DMS79 treated with DMSO at 0.1 percent for 48 hours (cell line): ENCODE data around the gene ITGA5.

Experiments
- DNase-seq: peaks from one replicate; lab custom pipeline; 2025; lab: John Stamatoyannopoulos, UW

The ITGA5 gene

DNA sequence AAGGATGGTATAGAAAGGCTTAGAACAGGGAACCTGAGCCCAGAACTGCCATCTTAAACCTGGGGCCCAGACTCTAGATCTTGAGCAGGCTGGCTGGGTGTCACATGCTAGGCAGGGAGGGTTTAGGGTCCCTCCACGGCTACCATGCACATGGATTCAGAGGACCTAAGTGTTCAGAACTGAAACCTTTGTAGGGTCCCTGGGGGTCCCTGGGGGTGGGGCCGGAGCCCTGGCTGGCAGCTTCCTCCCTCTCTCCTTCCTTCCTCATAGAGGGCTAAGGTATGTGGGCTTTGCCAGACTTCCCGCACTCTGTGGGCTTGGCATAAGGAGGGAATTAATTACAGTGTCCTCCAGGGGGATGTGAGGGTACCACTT, 29.9 kb downstream of the ITGA5 start:
- DNase-seq: no peak

DNA sequence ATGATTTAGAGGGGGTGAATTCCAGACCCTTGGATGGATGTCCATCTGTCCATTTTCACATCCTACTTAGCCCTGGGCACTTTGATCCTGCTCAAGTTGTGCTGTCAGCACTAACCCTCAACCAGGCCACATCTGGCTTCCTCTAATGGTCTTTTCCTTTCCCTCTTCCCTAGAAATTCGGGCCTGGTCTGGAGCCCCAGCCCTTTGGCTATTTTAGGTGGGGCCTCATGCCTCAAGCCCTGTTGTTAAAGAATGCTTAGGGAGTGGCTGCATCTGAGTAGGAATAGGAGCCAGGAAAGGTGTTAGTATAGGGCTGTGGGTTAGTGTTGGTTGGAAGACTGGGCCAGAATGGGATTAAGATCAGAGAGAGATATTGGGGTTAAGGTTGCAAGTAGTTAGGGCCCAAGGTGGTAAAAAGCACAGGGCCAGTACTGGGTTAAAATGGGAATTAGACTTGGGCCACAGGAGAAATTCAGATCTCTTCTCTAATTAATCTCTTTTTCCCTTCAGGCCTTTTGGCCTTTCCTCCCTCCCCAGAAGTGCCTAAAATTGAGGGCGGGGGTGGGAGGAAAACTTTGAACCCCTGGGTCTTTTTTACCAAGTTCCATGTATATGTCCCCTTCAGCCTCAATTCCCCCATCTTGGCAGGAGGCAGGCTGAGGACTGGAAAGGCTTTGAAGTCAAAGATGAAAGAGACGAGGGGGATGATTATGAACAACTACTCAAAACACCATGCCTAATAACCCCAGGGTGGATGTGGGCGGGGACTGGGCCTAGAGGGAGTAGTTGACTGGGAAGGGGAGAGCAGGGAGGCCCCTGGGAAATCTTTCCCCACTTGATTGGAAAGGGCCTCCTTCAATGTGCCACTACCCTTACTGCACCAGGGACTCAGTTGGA, 30.6 kb downstream of the ITGA5 start:
- no peak for DNase-seq

DNA sequence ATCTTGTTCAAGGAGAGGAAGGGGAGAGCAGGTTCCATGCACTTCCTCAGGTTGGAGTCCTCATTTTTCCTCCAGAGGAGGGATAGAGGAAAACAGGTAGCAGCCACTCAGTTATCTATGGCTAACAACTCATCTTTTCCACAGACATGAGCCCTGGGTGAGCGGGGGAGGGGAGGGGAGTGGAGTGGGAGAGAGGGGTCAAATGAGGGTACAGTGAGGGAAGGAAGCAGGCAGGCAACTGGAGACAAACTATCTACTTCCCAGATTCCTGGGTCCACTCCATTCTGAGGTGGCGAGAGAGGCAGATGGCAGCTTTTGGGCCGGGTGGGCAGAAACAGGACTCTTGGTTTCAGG, 32.0 kb downstream of the ITGA5 start:
- no peak for DNase-seq

DNA sequence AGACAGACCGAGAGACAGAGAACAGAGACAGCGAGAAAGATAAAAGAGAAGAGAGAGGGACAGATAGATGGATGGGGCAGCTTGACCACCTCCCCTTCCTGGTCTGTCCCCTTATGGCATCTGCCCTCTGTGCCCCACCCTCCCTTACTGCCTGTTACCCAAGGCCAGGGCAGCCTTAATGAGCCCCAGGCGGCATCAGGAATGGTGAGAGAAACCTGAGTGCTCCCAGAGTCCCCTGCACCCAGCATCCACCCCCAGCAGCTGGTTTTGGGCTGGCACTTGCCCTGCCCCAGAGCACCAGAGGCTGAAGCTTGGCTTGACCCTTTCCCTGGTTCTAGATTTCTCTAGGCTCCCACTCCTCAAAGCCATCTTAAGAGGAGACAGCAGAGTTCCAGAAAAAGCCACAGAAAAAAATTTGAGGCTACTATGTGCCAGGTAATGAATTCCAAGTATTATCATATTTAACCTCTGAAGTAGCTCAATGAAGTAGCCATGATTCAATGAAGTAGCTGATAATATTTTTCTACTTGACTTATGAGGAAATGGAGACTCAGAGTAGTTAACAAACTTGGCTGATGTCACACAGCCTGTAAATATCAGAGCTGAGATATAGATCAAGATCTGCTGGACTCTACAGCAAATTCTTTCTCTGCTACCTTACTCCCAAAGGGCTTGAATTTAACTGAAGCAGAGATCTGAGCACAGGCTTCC, 32.5 kb downstream of the ITGA5 start:
- no peak for DNase-seq

DNA sequence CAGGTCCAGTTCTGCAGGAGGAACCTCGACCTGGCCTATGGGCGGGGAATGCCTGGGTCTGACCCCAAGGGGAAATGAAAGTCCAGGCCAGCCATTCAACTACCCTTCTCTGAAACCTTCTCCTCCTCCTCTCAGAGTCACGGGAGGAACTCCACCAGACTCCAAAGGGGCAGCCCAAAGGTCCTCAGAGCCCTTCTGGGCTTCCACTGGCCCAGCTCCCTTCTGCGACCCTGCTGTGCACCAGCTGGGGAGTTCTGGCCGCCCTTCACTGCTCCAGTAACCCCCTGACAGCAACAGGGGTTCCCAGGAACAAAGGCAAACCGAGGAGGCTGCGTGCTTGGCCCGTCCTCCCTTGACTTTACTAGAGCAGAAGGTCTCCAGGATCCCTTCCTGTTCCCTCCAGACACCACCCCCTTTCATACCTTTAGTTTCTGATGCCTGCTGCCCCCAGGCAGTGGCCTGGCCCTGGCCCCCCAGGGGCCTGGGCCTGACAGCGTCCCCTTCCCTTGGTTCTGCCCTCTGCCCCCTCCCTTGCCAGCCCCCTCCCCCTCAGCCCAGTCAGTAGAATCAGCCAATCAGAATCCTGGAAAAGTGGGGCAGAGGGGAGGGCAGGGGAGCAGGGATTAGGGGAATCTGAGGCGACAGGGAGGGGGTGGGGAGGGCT, 33.7 kb downstream of the ITGA5 start:
- DNase-seq: no peak

DNA sequence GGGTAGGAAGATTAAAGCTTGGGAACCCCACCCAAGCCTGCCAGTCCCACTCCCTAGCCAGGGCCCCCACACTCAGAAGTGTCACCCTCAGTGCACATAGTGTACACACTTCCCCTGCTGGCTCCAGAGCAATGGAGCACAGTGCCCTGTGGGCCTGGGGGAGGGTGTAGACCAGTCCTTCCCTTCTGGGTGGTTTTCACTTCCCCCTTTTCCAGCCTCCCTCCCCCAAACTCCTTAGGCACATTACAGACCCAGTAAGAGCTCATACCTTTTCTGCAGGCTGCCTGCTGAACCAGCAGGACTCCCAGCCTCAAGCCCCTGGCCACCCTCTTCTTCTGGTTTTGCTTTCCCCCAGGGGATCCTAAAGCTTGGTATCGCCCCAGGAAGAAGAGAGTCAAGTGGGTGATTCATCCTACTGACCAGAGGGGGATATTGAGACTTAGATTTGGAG, 34.5 kb downstream of the ITGA5 start, which contains the start of gene ZNF385A:
Gene ZNF385A (minus strand): TSS at position 143 of the 451 bp plus-strand sequence. CDS start 219 bp downstream, outside the sequence.
- no peak for DNase-seq

DNA sequence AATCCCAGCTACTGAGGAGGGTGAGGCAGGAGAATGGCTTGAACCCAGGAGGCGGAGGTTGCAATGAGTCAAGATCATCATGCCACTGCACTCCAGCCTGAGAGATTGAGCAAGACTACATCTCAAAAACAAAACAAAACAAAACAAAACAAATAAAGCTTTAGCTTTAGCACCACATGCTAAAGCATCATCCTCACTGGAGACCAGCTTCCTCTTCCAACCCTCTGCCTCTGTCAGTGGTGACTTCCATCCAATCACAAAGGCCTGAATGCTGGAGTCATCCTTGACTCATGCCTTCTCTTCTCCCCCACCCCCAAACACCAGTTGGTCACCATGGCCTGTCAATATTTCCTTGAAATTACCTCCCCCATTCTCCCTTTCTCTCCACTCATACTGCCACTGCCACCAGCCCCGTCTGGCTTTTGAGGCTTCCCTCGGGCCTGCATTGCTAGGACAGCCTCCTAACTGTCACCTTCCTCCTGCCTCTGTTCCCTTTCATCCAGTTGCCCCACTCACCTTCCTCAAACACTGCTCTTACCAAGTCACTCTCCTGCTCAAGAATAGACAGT, 35.9 kb downstream of the ITGA5 start:
- DNase-seq: no peak

DNA sequence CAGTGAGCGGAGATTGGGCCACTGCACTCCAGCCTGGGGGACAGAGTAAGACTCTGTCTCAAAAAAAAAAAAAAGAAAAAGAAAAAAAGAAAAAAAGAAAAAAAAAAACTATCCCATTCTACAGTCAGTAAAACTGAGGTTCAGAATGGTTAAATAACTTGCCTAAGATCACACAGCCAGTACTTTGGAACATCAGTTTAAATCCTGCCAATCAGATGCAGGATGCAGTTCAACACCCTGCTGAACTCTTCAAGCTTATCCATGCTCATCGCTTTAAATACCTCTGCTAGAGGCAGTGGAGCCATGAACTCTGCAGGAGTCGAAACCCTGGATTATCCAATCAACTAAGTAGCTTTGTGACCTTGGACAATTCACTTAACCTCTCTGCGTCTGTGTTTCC, 37.9 kb downstream of the ITGA5 start:
- DNase-seq: no peak

DNA sequence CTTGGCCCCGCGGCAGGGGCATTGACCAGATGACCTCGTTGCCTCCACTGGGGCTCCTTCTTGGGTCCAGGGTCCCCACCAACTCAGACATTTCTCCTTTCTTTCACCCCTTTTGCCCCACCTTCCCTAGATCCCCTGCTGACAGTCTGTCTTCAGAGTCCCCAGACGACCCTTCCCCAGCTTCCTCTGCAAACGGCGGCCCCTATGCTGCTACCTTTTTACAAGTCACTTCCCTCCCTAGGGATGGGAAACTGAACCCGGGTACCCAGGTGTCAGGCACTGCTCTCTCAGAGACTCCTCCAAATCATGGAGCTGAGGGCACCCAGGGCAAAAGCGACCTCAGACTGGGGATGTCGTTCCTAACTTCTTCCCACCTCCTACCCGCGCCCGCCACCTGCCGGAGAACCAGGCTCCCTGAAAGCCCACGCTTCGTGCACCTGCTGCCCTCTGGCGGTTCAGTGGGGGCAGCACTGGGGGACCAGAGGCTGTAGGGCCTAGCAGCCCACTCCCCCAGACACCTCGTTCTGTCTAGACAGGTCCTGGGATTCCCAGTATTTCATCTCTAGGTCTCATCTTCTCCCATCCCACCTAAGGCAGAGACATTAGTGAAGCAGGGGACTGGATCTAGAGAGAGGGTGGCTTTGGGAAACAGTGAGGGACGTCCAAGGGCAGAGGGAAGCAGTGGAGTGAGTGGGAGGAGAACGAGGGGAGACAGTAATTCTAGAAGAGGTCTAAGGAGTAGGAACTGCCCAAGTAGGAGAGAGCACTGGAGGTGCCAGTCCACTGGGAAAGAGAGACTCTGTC, 39.5 kb downstream of the ITGA5 start:
- no peak for DNase-seq

DNA sequence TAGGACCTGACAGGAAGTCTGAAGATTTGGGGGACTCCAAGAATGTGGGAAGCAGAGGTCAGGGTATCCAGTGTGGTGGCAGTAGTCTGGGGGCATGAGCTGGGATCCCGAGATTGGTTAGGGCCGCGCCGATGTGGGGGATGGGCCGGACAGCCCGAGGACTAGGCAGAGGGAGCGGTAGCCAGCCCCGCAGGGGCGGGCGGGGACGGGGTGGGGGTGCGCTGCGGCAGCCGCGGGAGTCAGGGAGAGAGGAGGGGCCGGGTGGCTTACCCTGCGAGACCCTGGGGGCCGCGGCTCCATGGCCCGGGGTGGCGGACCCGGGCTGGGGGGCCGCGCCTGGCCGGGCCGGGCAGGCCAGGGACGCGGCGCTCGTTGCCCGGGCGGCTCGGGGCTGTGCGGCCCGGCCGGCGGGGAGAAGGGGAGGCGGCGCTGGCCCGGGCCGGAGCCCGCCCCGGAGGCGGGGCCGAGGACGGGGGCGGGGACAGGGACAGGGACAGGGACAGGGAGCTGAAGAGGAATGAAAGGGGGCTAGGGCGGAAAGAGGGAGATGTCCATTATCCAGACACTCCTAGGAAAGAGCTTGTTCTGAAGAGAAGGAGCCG, 40.2 kb downstream of the ITGA5 start:
- no peak for DNase-seq

DNA sequence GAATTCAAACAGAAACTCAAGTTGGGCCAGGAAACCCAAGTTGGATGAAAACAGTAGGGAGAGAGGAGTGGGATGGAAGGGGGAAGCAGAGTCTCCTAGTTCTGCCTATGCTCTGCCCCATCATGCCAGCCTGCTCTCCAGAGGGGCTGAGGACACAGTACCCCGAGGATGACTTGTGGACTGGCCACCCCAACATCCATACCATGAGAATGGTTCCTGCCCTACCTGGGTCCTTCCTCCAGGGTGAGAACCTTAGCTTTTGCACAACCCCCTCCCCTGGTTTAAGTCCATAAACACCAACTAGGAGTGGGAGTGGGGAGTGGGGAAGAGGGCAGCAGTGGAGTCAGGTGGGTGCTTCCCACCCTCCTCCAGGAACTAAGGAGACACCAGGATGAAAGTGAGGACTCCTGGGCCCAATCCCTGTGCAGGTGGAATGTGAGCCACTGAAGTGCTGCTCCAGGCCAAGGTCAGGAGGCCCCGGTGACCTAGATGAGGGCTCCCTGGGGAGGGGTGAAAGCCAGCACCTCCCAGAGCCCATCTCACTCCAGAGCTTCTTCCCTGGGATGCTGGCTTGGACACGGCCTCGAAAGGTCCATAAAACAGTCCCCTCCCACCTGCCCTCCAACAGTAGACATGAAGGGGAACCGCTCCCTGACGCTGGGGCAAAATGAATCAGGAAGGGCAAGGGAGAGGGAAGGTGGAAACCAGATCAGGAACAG, 41.1 kb downstream of the ITGA5 start:
- DNase-seq: no peak

DNA sequence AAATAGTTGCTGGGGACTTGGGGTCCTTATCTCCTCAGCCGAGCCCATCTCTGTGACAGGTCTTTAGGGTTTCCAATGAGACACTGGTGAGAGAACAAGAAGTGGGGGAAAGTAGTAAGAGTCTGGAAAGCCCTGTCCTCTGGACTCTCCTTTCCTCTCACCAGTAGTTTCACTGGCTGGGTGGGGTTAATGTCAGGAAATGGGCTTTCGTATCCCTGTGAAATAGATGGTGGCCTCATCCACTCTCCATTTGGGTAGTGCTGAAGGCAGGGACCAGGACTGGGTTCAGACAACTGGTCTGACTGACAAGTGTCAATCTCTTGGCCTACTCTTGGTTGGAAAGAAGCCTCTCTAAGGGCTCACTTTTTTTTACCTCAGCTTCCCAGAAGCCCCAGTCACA, 42.1 kb downstream of the ITGA5 start:
- no peak for DNase-seq

DNA sequence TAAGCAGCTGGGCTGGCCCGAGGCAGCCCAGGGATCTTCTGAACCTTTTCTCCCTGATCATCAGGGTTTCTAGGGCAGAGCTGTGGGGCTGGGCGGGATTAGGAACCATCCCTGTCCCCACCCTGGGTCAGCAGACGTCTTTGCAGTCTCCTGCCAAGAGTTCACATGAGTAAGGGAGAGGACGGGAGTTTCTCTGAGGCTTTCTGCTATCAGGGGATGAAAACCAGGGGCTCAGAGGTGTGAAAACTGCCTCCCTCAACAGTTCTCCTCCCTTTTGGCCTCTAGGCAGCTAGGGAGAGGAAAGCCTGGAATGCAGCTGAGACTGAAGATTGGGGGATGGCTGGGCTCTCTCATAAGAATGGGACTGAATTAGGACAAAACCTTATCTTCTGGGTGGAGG, 42.5 kb downstream of the ITGA5 start:
- no peak for DNase-seq

DNA sequence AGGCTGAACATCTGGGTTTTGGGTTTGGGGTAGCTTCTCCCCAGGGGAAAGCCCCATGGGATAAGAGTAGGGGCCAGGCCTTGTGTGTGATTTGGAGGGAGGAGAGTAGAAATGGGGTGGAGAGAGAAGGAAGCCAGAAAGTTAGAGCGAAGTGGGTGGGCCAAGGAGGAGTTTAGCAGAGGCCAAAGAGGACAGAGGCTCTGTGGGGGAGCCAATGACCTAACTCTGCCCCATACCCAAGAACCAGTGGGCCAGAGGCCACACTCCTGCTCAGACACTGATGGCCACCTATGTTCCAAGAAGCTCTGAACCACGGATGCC, 43.8 kb downstream of the ITGA5 start:
- DNase-seq: no peak

DNA sequence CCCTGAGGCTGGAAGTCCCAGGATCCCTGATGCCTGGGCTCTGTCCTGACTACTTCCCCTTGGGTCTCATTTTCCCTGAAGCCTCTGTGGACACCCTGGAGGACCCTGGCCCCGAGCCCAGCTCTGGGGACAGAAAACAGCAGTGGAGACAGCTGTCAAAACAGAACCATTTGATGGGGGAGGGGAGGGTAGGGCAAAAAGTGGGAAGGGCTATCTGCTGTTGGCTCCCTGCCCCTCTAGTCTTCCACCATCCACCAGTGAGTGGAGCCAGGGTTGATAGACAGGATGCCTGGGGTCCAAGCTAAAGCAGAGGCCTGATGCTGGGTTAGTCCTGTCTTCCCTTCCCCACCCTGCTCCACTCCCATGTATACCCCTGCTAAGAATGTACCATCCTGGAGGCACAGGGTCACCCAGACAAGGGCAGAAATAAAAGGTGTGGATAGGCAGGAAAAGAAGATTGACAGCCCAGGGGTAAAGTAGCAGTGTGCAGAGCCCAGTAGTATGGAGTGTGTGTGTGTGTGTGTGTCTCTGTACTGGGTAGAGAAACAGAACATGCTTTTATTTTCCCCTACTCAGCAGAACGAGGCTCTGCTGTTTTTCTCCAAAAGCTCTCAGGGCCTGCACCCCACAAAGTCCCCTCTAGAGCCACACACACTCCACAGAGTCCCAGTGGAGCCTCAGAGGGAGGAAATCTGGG, 44.4 kb downstream of the ITGA5 start:
- no peak for DNase-seq

DNA sequence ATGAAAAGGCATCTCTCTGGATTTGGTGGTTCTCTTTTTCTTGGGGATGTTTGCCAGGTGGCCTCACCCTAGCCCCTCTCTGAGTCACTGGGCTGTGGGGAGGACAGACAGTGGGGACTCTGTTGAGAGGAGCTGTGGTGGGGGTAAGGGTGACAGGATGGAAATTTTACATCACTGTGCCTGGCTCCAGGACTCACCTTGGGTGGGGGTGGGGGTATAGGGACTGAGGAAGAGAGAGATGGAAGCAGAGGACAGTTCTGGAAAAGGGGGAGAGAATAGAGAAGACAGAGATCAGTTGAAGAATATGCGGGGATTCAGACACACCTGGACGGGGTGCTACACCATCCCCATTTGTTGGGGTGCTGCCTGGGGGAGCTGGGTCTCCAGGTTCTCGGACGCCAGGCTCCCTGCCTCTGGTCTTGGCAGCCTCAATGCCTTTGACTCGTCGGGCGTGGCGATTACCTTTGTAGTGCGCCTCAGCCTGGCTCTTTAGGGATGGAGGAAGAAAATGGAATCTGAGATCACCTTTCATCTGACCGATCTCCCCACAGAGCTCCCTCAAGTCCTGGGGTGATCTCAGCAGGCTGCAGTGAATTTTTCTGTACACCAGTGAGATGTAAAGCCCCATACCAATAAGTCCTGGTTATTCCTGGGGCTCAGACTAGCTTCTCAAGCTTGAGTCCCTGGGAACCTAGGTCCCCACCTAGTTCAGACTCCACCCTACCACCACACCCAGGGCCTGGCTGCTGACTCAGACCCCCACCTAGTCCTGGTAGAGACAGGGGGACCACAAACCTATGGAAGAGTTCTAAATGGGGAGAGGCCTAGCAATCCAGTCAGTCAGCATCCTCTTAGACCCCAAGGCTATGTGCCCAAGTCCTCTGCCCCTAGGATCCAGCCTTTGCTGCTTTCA, 45.2 kb downstream of the ITGA5 start:
- no peak for DNase-seq

DNA sequence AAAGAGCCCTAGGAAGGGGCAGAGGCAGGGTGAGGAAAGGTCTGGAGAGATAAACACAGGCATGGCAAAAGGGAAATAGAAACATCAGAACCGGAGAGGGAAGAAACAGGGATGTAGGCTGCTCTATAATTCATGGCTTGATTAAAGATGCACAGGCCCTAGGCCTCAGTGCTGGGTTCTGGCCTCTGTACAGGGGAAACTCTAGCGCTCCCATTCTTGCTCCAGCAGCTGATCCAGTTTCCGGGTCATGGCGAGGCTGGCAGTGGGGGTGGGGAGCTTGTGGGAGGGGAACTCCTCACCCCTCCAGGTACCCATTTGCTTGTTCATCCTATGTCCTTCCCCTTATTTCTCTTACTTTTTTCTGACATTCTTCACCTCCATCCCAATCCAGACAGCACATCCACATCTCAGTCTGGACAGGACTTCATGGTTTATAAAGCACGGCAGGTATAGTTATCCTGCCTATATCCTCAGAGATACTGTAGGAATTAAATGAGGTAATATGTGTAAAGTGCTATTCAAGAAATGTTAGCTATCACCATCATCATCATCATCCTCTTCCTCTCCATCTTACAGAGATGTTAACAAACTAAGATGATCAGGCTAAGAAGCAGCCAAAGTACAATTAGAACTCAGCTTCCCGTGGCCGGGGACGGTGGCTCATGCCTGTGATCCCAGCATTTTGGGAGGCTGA, 46.8 kb downstream of the ITGA5 start:
- DNase-seq: no peak

DNA sequence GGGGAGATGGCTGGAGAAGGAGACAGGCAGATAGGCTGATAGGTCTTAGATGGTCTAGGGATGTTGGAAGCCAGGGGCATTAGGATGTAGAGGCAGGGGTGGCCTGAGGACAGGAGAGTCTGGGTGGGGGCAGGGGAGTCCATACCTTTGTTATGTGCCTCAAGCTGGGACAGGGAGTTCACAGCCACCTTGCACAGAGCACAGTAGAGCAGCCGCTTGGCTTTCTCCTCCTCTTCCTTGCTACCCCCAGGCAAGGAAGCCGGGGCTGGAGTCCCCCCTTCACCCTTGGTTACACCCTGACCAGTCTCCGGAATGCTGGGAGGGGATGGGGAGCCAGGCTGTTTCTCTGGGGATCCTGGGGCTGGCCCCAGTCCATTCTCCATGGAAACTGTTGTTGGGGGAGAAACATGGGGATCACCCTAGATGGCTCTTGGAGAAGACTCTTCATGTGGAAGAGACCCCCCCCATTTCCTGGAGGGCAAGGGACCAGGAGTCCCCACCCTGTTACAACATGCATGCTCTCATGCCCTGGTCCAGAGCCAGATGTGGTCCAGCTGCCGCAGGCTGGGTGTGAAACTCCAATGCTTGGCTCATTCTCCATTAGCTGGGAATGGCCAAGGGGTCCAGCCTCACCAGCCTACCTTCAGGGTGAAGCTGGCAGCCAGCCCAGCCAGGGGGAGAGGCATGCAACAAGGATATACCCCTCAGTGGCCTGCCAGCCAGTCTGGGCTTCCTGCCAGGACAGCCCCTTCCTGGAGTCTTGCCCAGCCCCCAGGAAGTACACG, 47.5 kb downstream of the ITGA5 start:
- DNase-seq: peak; percentile 62
